Measurements from ENCODE around the gene KASH5. TPM values are rescaled to one million over a fixed set of nuclear protein-coding genes. Genes with fewer than 3 reads are reported as not detected.
A peak's percentile ranks its signal among the peaks of the same experiment; 100 is the strongest.

Gene KASH5
- total and polyA plus RNA-seq, 2 of the 13 experiments (the other 11 are each of a cell fraction or from before 2014, with no cell fraction given): not detected

DNA sequence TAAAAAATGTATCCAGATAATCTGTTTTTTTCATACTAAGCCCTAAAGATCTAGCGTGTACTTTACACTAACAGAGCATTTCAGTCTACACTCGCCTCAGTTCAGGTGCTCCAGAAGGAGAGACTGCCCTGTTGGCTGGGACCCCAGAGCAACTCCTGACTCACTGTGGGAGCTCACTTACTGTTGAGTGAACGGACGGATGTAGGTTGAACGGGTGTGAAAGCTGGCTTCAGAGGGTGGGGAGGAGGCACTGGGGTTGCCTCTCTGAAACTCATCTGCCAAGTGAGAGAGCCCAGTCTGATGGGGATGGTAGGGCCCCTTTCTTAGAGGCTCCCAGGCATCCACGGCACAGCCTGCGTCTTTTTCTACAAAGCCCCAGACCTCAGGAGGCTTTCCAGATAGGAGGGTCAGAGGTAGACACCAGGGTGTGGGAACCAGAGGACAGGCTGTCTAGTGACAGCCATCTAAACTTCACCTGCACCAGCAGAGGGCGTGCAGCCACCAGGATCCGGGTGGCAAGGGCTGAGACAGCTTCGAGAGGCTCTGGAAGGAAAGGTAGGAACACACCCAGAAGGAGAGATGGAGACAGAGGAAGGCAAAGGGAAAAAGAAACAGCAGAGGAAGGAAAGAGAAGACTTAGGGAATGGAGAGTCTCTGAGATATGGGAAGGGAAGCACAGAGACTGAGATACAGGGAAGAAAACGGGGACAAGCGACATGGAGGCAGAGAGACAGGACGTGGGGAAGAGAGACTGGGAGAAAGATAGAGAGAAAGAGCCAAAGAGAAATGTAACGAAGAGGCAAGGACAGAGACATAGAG is 3.7 kb downstream of the KASH5 start (continued):
- TF ChIP-seq, protein P1, sequence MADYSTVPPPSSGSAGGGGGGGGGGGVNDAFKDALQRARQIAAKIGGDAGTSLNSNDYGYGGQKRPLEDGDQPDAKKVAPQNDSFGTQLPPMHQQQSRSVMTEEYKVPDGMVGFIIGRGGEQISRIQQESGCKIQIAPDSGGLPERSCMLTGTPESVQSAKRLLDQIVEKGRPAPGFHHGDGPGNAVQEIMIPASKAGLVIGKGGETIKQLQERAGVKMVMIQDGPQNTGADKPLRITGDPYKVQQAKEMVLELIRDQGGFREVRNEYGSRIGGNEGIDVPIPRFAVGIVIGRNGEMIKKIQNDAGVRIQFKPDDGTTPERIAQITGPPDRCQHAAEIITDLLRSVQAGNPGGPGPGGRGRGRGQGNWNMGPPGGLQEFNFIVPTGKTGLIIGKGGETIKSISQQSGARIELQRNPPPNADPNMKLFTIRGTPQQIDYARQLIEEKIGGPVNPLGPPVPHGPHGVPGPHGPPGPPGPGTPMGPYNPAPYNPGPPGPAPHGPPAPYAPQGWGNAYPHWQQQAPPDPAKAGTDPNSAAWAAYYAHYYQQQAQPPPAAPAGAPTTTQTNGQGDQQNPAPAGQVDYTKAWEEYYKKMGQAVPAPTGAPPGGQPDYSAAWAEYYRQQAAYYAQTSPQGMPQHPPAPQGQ (CRISPR knock-in tag; IDR thresholded peaks at IDR 0.05; ENCODE audit: borderline replicate concordance): no peak
- TF ChIP-seq, protein P2, sequence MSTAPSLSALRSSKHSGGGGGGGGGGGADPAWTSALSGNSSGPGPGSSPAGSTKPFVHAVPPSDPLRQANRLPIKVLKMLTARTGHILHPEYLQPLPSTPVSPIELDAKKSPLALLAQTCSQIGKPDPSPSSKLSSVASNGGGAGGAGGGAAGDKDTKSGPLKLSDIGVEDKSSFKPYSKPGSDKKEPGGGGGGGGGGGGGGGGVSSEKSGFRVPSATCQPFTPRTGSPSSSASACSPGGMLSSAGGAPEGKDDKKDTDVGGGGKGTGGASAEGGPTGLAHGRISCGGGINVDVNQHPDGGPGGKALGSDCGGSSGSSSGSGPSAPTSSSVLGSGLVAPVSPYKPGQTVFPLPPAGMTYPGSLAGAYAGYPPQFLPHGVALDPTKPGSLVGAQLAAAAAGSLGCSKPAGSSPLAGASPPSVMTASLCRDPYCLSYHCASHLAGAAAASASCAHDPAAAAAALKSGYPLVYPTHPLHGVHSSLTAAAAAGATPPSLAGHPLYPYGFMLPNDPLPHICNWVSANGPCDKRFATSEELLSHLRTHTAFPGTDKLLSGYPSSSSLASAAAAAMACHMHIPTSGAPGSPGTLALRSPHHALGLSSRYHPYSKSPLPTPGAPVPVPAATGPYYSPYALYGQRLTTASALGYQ (CRISPR knock-in tag; IDR thresholded peaks at IDR 0.05): no peak
- TF ChIP-seq RFXAP (CRISPR knock-in tag; IDR thresholded peaks at IDR 0.05; ENCODE audit: borderline replicate concordance): no peak
- TF ChIP-seq THAP11 (CRISPR knock-in tag; IDR thresholded peaks at IDR 0.05): peak; percentile 92
- TF ChIP-seq YY1 (IDR thresholded peaks at IDR 0.05; ENCODE audit: insufficient read depth, insufficient replicate concordance, low read depth, low read length): no peak
- 0 out of 2 replicates have a peak, but pooled peaks have one; percentile 56 for TF ChIP-seq TGIF2 (CRISPR knock-in tag; IDR thresholded peaks at IDR 0.05)
- no peak for TF ChIP-seq HOXA5 (CRISPR knock-in tag; IDR thresholded peaks at IDR 0.05)
- no peak for TF ChIP-seq ZFYVE20 (CRISPR knock-in tag; IDR thresholded peaks at IDR 0.05; ENCODE audit: borderline replicate concordance, low read depth)
- TF ChIP-seq, protein P3, sequence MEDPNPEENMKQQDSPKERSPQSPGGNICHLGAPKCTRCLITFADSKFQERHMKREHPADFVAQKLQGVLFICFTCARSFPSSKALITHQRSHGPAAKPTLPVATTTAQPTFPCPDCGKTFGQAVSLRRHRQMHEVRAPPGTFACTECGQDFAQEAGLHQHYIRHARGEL (CRISPR knock-in tag; IDR thresholded peaks at IDR 0.05): no peak
- peak; percentile 31; the same call in 1 of the 2 replicates for TF ChIP-seq SALL2 (CRISPR knock-in tag; IDR thresholded peaks at IDR 0.05)
- no peak for TF ChIP-seq TP53 (CRISPR knock-in tag; conservative IDR thresholded peaks at IDR 0.05)
- TF ChIP-seq ZNF335 (CRISPR knock-in tag; IDR thresholded peaks at IDR 0.05): no peak
- no peak for TF ChIP-seq ZNF879 (CRISPR knock-in tag; IDR thresholded peaks at IDR 0.05)
- no peak for TF ChIP-seq HOXA9 (CRISPR knock-in tag; IDR thresholded peaks at IDR 0.05; ENCODE audit: borderline replicate concordance)
- TF ChIP-seq, protein P4, sequence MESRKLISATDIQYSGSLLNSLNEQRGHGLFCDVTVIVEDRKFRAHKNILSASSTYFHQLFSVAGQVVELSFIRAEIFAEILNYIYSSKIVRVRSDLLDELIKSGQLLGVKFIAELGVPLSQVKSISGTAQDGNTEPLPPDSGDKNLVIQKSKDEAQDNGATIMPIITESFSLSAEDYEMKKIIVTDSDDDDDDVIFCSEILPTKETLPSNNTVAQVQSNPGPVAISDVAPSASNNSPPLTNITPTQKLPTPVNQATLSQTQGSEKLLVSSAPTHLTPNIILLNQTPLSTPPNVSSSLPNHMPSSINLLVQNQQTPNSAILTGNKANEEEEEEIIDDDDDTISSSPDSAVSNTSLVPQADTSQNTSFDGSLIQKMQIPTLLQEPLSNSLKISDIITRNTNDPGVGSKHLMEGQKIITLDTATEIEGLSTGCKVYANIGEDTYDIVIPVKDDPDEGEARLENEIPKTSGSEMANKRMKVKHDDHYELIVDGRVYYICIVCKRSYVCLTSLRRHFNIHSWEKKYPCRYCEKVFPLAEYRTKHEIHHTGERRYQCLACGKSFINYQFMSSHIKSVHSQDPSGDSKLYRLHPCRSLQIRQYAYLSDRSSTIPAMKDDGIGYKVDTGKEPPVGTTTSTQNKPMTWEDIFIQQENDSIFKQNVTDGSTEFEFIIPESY (CRISPR knock-in tag; IDR thresholded peaks at IDR 0.05): 0 out of 2 replicates have a peak, but pooled peaks have one; percentile 16
- TF ChIP-seq ELF3 (CRISPR knock-in tag; IDR thresholded peaks at IDR 0.05): peak; percentile 28; the same call in 1 of the 2 replicates
- TF ChIP-seq MYC (CRISPR knock-in tag; IDR thresholded peaks at IDR 0.05; ENCODE audit: borderline replicate concordance): no peak
- no peak for TF ChIP-seq THYN1 (CRISPR knock-in tag; IDR thresholded peaks at IDR 0.05; ENCODE audit: borderline replicate concordance, low read depth)
- TF ChIP-seq ZKSCAN5 (CRISPR knock-in tag; IDR thresholded peaks at IDR 0.05): no peak

All from HepG2 (cell line).